CD14-positive monocyte (primary cell): ENCODE data around the gene ADH6. TPM values are rescaled to one million over a fixed set of nuclear protein-coding genes. Genes with fewer than 3 reads are reported as not detected.

ENCODE experiments used
- DNase-seq, 3 donors: peaks; one replicate each; pipeline ENCODE4 v3.0.0-alpha.2; 2011 to 2022
- H2AFZ ChIP-seq: 2 replicates; pipeline ENCODE4 v1.6.0; 2012; ENCODE audit warnings: mild to moderate bottlenecking, low read depth, low read length, inconsistent platforms; ENCODE audit not compliant: insufficient read depth, poor library complexity, severe bottlenecking
- H3K27ac ChIP-seq, 2 donors: 1 replicate in 1 of 2; 2 replicates in 1 of 2; pipeline ENCODE4 v1.5.1; 2012 to 2013; ENCODE audit warnings: low read length in 2 of 2, control low read depth in 1 of 2, inconsistent platforms in 1 of 2, low read depth in 1 of 2, mild to moderate bottlenecking in 1 of 2
- H3K27me3 ChIP-seq, 2 donors: one replicate each; pipeline versions ENCODE4 v1.6.0 to v1.6.1; 2011 to 2013; ENCODE audit warnings: low read length in 2 of 2; ENCODE audit not compliant: control insufficient read depth in 2 of 2, insufficient read depth in 2 of 2
- H3K36me3 ChIP-seq, 2 donors: replicated peaks in 1 of 2; 1 replicate in 1 of 2; 2 replicates in 1 of 2; pipeline versions ENCODE4 v1.5.1 to v1.6.1; 2012 to 2013; ENCODE audit warnings: low read length in 2 of 2, control low read depth in 1 of 2, inconsistent platforms in 1 of 2, mild to moderate bottlenecking in 1 of 2; ENCODE audit not compliant: insufficient read depth in 2 of 2, control insufficient read depth in 1 of 2
- H3K4me1 ChIP-seq, 2 donors: 1 replicate in 1 of 2; 2 replicates in 1 of 2; pipeline versions ENCODE4 v1.5.1 to v1.6.1; 2012 to 2013; ENCODE audit warnings: low read length in 2 of 2, control low read depth in 1 of 2, inconsistent platforms in 1 of 2, mild to moderate bottlenecking in 1 of 2, moderate library complexity in 1 of 2; ENCODE audit not compliant: insufficient read depth in 2 of 2, control insufficient read depth in 1 of 2
- H3K4me2 ChIP-seq: replicated peaks from 2 replicates; pipeline ENCODE3; 2012; ENCODE audit warnings: low read length, moderate library complexity, mild to moderate bottlenecking; ENCODE audit not compliant: poor library complexity, severe bottlenecking; ENCODE audit errors: extremely low read depth
- H3K4me3 ChIP-seq, 3 experiments: fragments of 200-600 bp in 1 of 3; sonication (generic) in 1 of 3; replicated peaks in 1 of 3; 1 replicate in 2 of 3; 2 replicates in 1 of 3; pipeline ENCODE4 v1.5.1; 2011 to 2013; ENCODE audit warnings: low read length in 3 of 3, mild to moderate bottlenecking in 3 of 3, control low read depth in 2 of 3, low read depth in 2 of 3, inconsistent platforms in 1 of 3, moderate library complexity in 1 of 3
- H3K79me2 ChIP-seq: 2 replicates; pipeline ENCODE4 v1.6.0; 2012; ENCODE audit warnings: mild to moderate bottlenecking, control low read depth, inconsistent platforms, low read length, moderate library complexity; ENCODE audit not compliant: insufficient read depth
- H3K9ac ChIP-seq: 2 replicates; pipeline ENCODE4 v1.6.0; 2017; ENCODE audit warnings: low read length, mild to moderate bottlenecking; ENCODE audit not compliant: insufficient read depth, poor library complexity, severe bottlenecking
- H3K9me3 ChIP-seq, 2 donors: replicated peaks in 1 of 2; 1 replicate in 1 of 2; 2 replicates in 1 of 2; pipeline versions ENCODE4 v1.5.1 to v1.6.1; 2012 to 2013; ENCODE audit warnings: low read length in 2 of 2, control low read depth in 1 of 2; ENCODE audit not compliant: control insufficient read depth in 1 of 2, insufficient read depth in 1 of 2
- H4K20me1 ChIP-seq: 2 replicates; pipeline ENCODE4 v1.6.0; 2012; ENCODE audit warnings: mild to moderate bottlenecking, low read length, control low read depth, moderate library complexity; ENCODE audit not compliant: insufficient read depth
- H3K27ac Mint-ChIP-seq, 7 donors: one replicate each; pipeline ENCODE4 v1.8.0; 2020; ENCODE audit warnings: mild to moderate bottlenecking in 7 of 7, mixed read lengths in 7 of 7, moderate library complexity in 6 of 7, inconsistent platforms in 2 of 7
- H3K27me3 Mint-ChIP-seq, 3 donors: one replicate each; pipeline ENCODE4 v1.8.0; 2021 to 2022; ENCODE audit warnings: low read depth in 3 of 3, mild to moderate bottlenecking in 3 of 3, mixed read lengths in 3 of 3, moderate library complexity in 3 of 3, inconsistent platforms in 1 of 3
- H3K36me3 Mint-ChIP-seq, 2 donors: one replicate each; pipeline ENCODE4 v1.8.0; 2020; ENCODE audit warnings: mixed read lengths in 2 of 2, inconsistent platforms in 1 of 2, mild to moderate bottlenecking in 1 of 2
- H3K4me1 Mint-ChIP-seq: one replicate; pipeline ENCODE4 v1.8.0; 2020; ENCODE audit warnings: mild to moderate bottlenecking, mixed read lengths
- H3K4me3 Mint-ChIP-seq, 2 donors: one replicate each; pipeline ENCODE4 v1.8.0; 2020; ENCODE audit warnings: mild to moderate bottlenecking in 2 of 2, mixed read lengths in 2 of 2, moderate library complexity in 1 of 2
- H3K9me3 Mint-ChIP-seq, 7 donors: one replicate each; pipeline ENCODE4 v1.8.0; 2020 to 2022; ENCODE audit warnings: mixed read lengths in 7 of 7, mild to moderate bottlenecking in 6 of 7, moderate library complexity in 6 of 7, inconsistent platforms in 2 of 7
- CTCF ChIP-seq: fragments of 200-600 bp; IDR thresholded peaks from one replicate; pipeline ENCODE4 v1.8.0; 2022; ENCODE audit warnings: antibody characterized with exemption, mild to moderate bottlenecking
- WGBS: methylation state at CpG from one replicate; pipeline ENCODE4 v1.1.5; 2013; ENCODE audit warnings: missing lambda C conversion rate; ENCODE audit not compliant: insufficient coverage; 5-methylcytosine and 5-hydroxymethylcytosine counted together
- intact Hi-C, 2 donors: fragments of 100-400 bp; cut with micrococcal nuclease; formaldehyde crosslinking; loops; one replicate each; pipeline versions ENCODE4 v1.15.0 to v1.15.1; 2023
- polyA plus RNA-seq, 3 donors: library from polyadenylated mRNA; depleted of rRNA in 1 of 3; unstranded in 2 of 3; stranded (reverse) in 1 of 3; fragments of 300-500 nt in 2 of 3; fragments of >200 nt in 1 of 3; fragmentation: Illumina TruSeq in 2 of 3; gene quantifications; 1 replicate in 2 of 3; 2 replicates in 1 of 3; pipeline ENCODE4 v1.2.3, GENCODE V29; 2012 to 2021

The ADH6 gene
- polyA plus RNA-seq, 3 donors: not detected

GRCh38 chr4:99180382-99181070 lies 38.5 kb downstream of the ADH6 start:
- H3K9me3 ChIP-seq: peaks cover 11 to 12% of the 10 kb centered on the region in 2 donors
- Mint-ChIP-seq H3K4me3 (no peak overlapping the region), H3K9me3 (peaks cover 6 to 33% (median 13%) of the 10 kb centered on the region in 7 donors), H3K27ac (no peak overlapping the region), H3K4me1 (no peaks in the 10 kb centered on the region), H3K36me3 (no peaks in the 10 kb centered on the region), H3K27me3 (peaks cover 0 to 1% (median 0%) of the 10 kb centered on the region in 3 donors)
- no peak overlapping the region for H2AFZ ChIP-seq
- no peaks in the 10 kb centered on the region for H3K27me3 ChIP-seq
- TF ChIP-seq CTCF: no peak
- H3K36me3 ChIP-seq: no peaks in the 10 kb centered on the region
- no peak overlapping the region for H3K4me2 ChIP-seq
- H3K4me3 ChIP-seq: no peak overlapping the region
- WGBS: no CpG with 5 or more reads among the region's 2 CpGs
- no peak for DNase-seq
- intact Hi-C loops: no loop called here
- no peaks in the 10 kb centered on the region for H4K20me1 ChIP-seq
- no peaks in the 10 kb centered on the region for H3K79me2 ChIP-seq
- no peaks in the 10 kb centered on the region for H3K4me1 ChIP-seq
- H3K27ac ChIP-seq: no peak overlapping the region
- no peak overlapping the region for H3K9ac ChIP-seq

- H3K27me3 ChIP-seq: no peaks in the 10 kb centered on the region
- H3K4me3 ChIP-seq: no peak overlapping the region
- H3K36me3 ChIP-seq: no peaks in the 10 kb centered on the region
- no peak for DNase-seq
- WGBS: 88% methylated on average over 1 of the region's 1 CpG
- no peak overlapping the region for H2AFZ ChIP-seq
- no peak overlapping the region for H3K9ac ChIP-seq
- Mint-ChIP-seq H3K9me3 (peaks cover 10 to 31% (median 13%) of the 10 kb centered on the region in 7 donors), H3K4me3 (no peak overlapping the region), H3K36me3 (no peaks in the 10 kb centered on the region), H3K27me3 (no peaks in the 10 kb centered on the region), H3K27ac (no peak overlapping the region), H3K4me1 (no peaks in the 10 kb centered on the region)
- intact Hi-C loops: no loop called here
- H3K4me1 ChIP-seq: no peaks in the 10 kb centered on the region
- TF ChIP-seq CTCF: no peak
- no peaks in the 10 kb centered on the region for H4K20me1 ChIP-seq
- H3K4me2 ChIP-seq: no peak overlapping the region
- no peak overlapping the region for H3K27ac ChIP-seq
- no peaks in the 10 kb centered on the region for H3K79me2 ChIP-seq
- H3K9me3 ChIP-seq: peaks cover 6 to 9% of the 10 kb centered on the region in 2 donors
These were observed 39.4 kb downstream of the ADH6 start for GRCh38 chr4:99179626-99180025.
